HepG2 (cell line): Measurements from ENCODE around the gene NPAS2. TPM values are rescaled to one million over a fixed set of nuclear protein-coding genes. Genes with fewer than 3 reads are reported as not detected.

Experiments used
- ATAC-seq: fragments of 200-7000 bp; cut with Tn5 transposase; 3 replicates; pipeline ENCODE4 v1.9.1; 2020; ENCODE audit warnings: mild to moderate bottlenecking, moderate library complexity
- BruUV-seq: library from RNA; stranded (reverse); fragments of 400-500 nt; replicated peaks from 2 replicates; lab custom pipeline; 2021; lab: Mats Ljungman, UMichigan
- CTCF ChIA-PET: fragments of 300-600 bp; formaldehyde crosslinking; extraction: SDS; loops from one replicate; lab custom pipeline; 2021; ENCODE audit warnings: low total read pairs, inconsistent platforms, low intra/inter-chr PET ratio; lab: Yijun Ruan, JAX
- POLR2A ChIA-PET: fragments of 350-600 bp; sonication (Branson Sonifier 250); formaldehyde crosslinking; loops from one replicate; lab custom pipeline; 2020; ENCODE audit warnings: antibody characterized with exemption, inconsistent platforms; lab: Yijun Ruan, JAX
- DNase-seq: peaks from one replicate; pipeline ENCODE4 v3.0.0-alpha.2; 2015; ENCODE audit warnings: low spot score
- FAIRE-seq: peaks from 3 replicates; lab custom pipeline; 2011; peaks lifted over from hg19 to GRCh38; lab: Jason Lieb, UNC
- H2AFZ ChIP-seq: one replicate; pipeline ENCODE4 v1.6.1; 2011; ENCODE audit warnings: low read length, inconsistent platforms
- H3K27ac ChIP-seq: fragments of 300-600 bp; 3 replicates; pipeline ENCODE4 v1.8.0; 2011; ENCODE audit warnings: mixed run types, mild to moderate bottlenecking, mixed read lengths, low read length, inconsistent platforms; ENCODE audit not compliant: insufficient read depth; ENCODE audit errors: extremely low read length
- H3K27me3 ChIP-seq, 2 experiments: fragments of 200-600 bp in 1 of 2; 2 replicates in 1 of 2; 3 replicates in 1 of 2; pipeline versions ENCODE4 v1.6.0 to v1.8.0; 2011; ENCODE audit warnings: low read length in 2 of 2, mild to moderate bottlenecking in 2 of 2, moderate library complexity in 2 of 2, inconsistent platforms in 1 of 2; ENCODE audit not compliant: insufficient read depth in 2 of 2, control insufficient read depth in 1 of 2
- H3K36me3 ChIP-seq, 2 experiments: fragments of 200-600 bp in 1 of 2; replicated peaks in 1 of 2; 2 replicates in 1 of 2; 3 replicates in 1 of 2; pipeline versions ENCODE4 v1.5.1 to v1.8.0; 2011; ENCODE audit warnings: low read length in 2 of 2, inconsistent platforms in 1 of 2; ENCODE audit not compliant: insufficient read depth in 2 of 2, control insufficient read depth in 1 of 2
- H3K4me1 ChIP-seq: 2 replicates; pipeline ENCODE4 v1.5.1; 2012; ENCODE audit warnings: low read length, inconsistent platforms; ENCODE audit not compliant: insufficient read depth
- H3K4me2 ChIP-seq: 2 replicates; pipeline ENCODE4 v1.6.0; 2011; ENCODE audit warnings: low read depth, low read length, inconsistent platforms
- H3K4me3 ChIP-seq, 3 experiments: fragments of 200-600 bp in 1 of 3; sonication (generic), shearing (Covaris generic) in 1 of 3; replicated peaks in 1 of 3; 2 replicates each; pipeline ENCODE4 v1.5.1; 2011 to 2016; ENCODE audit warnings: low read length in 3 of 3, inconsistent platforms in 2 of 3, low read depth in 2 of 3, mild to moderate bottlenecking in 2 of 3, control low read depth in 1 of 3, mixed read lengths in 1 of 3; ENCODE audit not compliant: insufficient read depth in 1 of 3
- H3K79me2 ChIP-seq: one replicate; pipeline ENCODE4 v1.6.1; 2011; ENCODE audit warnings: low read length, inconsistent platforms; ENCODE audit not compliant: insufficient read depth
- H3K9ac ChIP-seq: 2 replicates; pipeline ENCODE4 v1.6.0; 2011; ENCODE audit warnings: mild to moderate bottlenecking, low read depth, low read length, inconsistent platforms; ENCODE audit not compliant: insufficient read depth
- H3K9me3 ChIP-seq: 2 replicates; pipeline ENCODE4 v1.5.1; 2012; ENCODE audit warnings: mild to moderate bottlenecking, low read length
- H4K20me1 ChIP-seq: 2 replicates; pipeline ENCODE4 v1.6.0; 2011; ENCODE audit warnings: inconsistent platforms, mild to moderate bottlenecking, low read length, moderate library complexity; ENCODE audit not compliant: insufficient read depth
- ATAD3A ChIP-seq: sonication (generic); formaldehyde crosslinking; IDR thresholded peaks from 2 replicates; pipeline ENCODE4 v1.4.0; 2020; ENCODE audit warnings: missing genetic modification reagents
- ATF6 ChIP-seq: sonication (generic); formaldehyde crosslinking; conservative IDR thresholded peaks from 2 replicates; pipeline ENCODE4 v1.4.0; 2020; ENCODE audit warnings: missing genetic modification reagents
- CBX2 ChIP-seq, 2 experiments: fragments of 200-600 bp in 1 of 2; sonication (generic); formaldehyde crosslinking in 1 of 2; IDR thresholded peaks; 2 replicates each; pipeline versions ENCODE4 v1.7.0 to v1.8.1; 2018 to 2022; ENCODE audit warnings: low read depth in 2 of 2, low read length in 1 of 2, mild to moderate bottlenecking in 1 of 2, missing genetic modification reagents in 1 of 2
- FLYWCH1 ChIP-seq: sonication (generic); formaldehyde crosslinking; IDR thresholded peaks from 2 replicates; pipeline ENCODE4 v1.8.1; 2023; ENCODE audit warnings: mild to moderate bottlenecking, missing genetic modification reagents
- SP2 ChIP-seq: sonication (generic); formaldehyde crosslinking; IDR thresholded peaks from 2 replicates; pipeline ENCODE4 v1.5.1; 2020; ENCODE audit warnings: mild to moderate bottlenecking, missing genetic modification reagents
- ZFAT ChIP-seq: sonication (generic); formaldehyde crosslinking; conservative IDR thresholded peaks from 2 replicates; pipeline ENCODE4 v1.8.1; 2023; ENCODE audit warnings: missing genetic modification reagents, inconsistent platforms
- ZNF251 ChIP-seq: sonication (generic); formaldehyde crosslinking; IDR thresholded peaks from 2 replicates; pipeline ENCODE4 v1.9.0; 2021; ENCODE audit warnings: mild to moderate bottlenecking, missing genetic modification reagents
- ZNF558 ChIP-seq: sonication (generic); formaldehyde crosslinking; IDR thresholded peaks from 2 replicates; pipeline ENCODE4 v1.9.0; 2022; ENCODE audit warnings: mild to moderate bottlenecking, missing genetic modification reagents, borderline replicate concordance
- ZNF782 ChIP-seq: sonication (generic); formaldehyde crosslinking; IDR thresholded peaks from 2 replicates; pipeline ENCODE4 v1.4.0; 2020; ENCODE audit warnings: missing genetic modification reagents, mild to moderate bottlenecking, borderline replicate concordance
- ZUFSP ChIP-seq: sonication (generic); formaldehyde crosslinking; IDR thresholded peaks from 2 replicates; pipeline ENCODE4 v1.9.0; 2021; ENCODE audit warnings: missing genetic modification reagents, mild to moderate bottlenecking, borderline replicate concordance
- WGBS: methylation state at CpG from one replicate; pipeline ENCODE4 v1.1.6; 2017; ENCODE audit warnings: low lambda C conversion rate; 5-methylcytosine and 5-hydroxymethylcytosine counted together
- in situ Hi-C: cut with HindIII; loops from 2 replicates; pipeline ENCODE4 v1.10.0; 2017; ENCODE audit warnings: low pct_unique_long_range_greater_than_20kb; ENCODE audit not compliant: extremely low pct_ligation_motif_present
- intact Hi-C: fragments of 100-400 bp; cut with micrococcal nuclease; formaldehyde crosslinking; loops from one replicate; pipeline ENCODE4 v1.10.0; 2022; ENCODE audit not compliant: unreplicated experiment
- polyA plus RNA-seq, 8 experiments: library from polyadenylated mRNA; depleted of rRNA in 3 of 8; stranded (reverse) in 7 of 8; unstranded in 1 of 8; fragments of >200 nt; fragmentation: Illumina TruSeq in 4 of 8; extraction: Trizol in 4 of 8; gene quantifications; 2 replicates each; pipeline versions ENCODE4 v1.2.1 to v1.2.3, GENCODE V29; 2011 to 2016; ENCODE audit warnings: low read depth in 4 of 8, missing spikeins in 1 of 8, mixed read lengths in 1 of 8; ENCODE audit not compliant: insufficient read depth in 1 of 8
- total RNA-seq, 5 experiments: library from RNA; depleted of rRNA; stranded (reverse); fragments of >200 nt; fragmentation: Illumina TruSeq; extraction: Trizol; gene quantifications; 2 replicates each; pipeline ENCODE4 v1.2.3, GENCODE V29; 2016; ENCODE audit warnings: low read depth in 1 of 5
- TF ChIP-seq, protein P1 (sequence below): sonication (generic); formaldehyde crosslinking; IDR thresholded peaks from 2 replicates; pipeline ENCODE4 v1.8.1; 2022; ENCODE audit warnings: mild to moderate bottlenecking, missing genetic modification reagents
- TF ChIP-seq, protein P2 (sequence below): sonication (generic); formaldehyde crosslinking; IDR thresholded peaks from 2 replicates; pipeline ENCODE4 v1.5.0; 2020; ENCODE audit warnings: missing genetic modification reagents

The NPAS2 gene
- total and polyA plus RNA-seq, 2 of the 13 experiments (the other 11 are each of a cell fraction or from before 2014, with no cell fraction given) = 14.8 to 37.5 TPM

DNA sequence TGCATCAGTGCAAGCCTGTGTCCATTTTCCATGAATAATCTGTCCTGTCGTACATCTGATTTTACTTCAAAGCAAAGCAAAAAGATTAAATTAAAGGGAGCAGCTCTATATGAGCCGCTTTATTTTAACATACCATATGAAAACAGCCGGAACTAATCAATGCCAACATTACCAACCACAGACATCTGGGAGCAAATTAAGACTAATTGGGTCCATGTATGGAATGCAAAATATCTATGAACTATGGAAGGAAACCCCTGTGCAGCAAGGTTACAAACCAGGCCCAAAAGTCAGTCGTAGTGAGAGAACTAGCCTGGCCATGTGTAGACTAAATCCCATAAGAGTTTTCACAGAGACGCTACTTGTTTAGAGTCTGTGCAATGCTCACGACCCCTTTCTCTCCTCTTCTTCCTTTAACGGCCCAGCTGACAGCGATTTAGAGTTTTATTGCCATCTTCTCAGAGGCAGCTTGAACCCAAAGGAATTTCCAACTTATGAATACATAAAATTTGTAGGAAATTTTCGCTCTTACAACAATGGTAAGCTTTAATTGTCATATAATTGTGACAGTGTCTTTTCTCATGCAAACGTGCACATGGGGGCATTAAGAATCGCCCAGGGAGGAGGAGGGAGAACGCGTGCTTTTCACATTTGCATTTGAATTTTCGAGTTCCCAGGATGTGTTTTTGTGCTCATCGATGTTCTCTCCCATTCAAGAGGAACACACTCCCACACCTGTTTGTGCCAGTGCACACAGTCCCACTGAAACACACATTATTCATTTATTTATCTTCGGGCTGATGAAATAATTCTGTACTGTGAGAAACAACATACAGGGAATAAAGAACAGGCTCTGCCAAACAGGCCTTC lies 129.2 kb downstream of the NPAS2 start (continued):
- TF ChIP-seq ZUFSP (CRISPR knock-in tag) = no peak
- TF ChIP-seq, protein P1, sequence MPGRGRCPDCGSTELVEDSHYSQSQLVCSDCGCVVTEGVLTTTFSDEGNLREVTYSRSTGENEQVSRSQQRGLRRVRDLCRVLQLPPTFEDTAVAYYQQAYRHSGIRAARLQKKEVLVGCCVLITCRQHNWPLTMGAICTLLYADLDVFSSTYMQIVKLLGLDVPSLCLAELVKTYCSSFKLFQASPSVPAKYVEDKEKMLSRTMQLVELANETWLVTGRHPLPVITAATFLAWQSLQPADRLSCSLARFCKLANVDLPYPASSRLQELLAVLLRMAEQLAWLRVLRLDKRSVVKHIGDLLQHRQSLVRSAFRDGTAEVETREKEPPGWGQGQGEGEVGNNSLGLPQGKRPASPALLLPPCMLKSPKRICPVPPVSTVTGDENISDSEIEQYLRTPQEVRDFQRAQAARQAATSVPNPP (CRISPR knock-in tag) = no peak
- TF ChIP-seq CBX2 (IDR thresholded peaks at IDR 0.05; ENCODE audit: low read depth, low read length) = no peak
- no peak for TF ChIP-seq CBX2 (CRISPR knock-in tag; IDR thresholded peaks at IDR 0.05; ENCODE audit: low read depth)
- TF ChIP-seq ZFAT (CRISPR knock-in tag) = no peak
- no peak for TF ChIP-seq FLYWCH1 (CRISPR knock-in tag)

DNA sequence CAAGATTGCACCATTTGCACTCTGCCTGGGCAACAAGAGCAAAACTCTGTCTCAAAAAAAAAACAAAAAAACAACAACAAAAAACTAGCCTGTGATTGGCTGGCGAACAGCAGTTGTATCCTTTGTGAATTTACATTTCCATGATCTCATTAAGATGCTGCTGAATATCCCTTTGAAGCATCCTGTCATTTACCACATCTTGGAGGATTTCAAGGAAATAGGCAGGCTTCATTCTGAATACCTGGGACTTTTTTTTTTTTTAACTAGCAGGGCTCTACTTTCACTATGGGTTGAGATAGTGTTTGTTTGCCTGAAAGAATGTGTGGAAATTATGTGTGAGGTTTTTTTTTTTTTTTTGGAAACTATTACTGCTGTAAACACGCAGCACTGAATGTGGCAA lies 132.6 kb downstream of the NPAS2 start:
- FAIRE-seq = no peak
- Histone ChIP-seq H3K36me3 (peaks cover 7 to 43% of the 10 kb centered on the region in 2 experiments), H3K9ac (no peak overlapping the region), H4K20me1 (no peaks in the 10 kb centered on the region), H3K79me2 (no peaks in the 10 kb centered on the region), H3K4me3 (no peak overlapping the region), H3K4me2 (no peak overlapping the region), H2AFZ (no peak overlapping the region), H3K27ac (no peak overlapping the region), H3K4me1 (no peaks in the 10 kb centered on the region), H3K27me3 (no peaks in the 10 kb centered on the region), H3K9me3 (no peaks in the 10 kb centered on the region)
- ATAC-seq = no peak
- TF ChIP-seq ATAD3A = no peak
- TF ChIP-seq SP2 (CRISPR knock-in tag) = no peak
- TF ChIP-seq ZNF782 (CRISPR knock-in tag) = no peak
- TF ChIP-seq ZNF251 (CRISPR knock-in tag) = no peak
- no peak for TF ChIP-seq ZNF558 (CRISPR knock-in tag)
- TF ChIP-seq, protein P2, sequence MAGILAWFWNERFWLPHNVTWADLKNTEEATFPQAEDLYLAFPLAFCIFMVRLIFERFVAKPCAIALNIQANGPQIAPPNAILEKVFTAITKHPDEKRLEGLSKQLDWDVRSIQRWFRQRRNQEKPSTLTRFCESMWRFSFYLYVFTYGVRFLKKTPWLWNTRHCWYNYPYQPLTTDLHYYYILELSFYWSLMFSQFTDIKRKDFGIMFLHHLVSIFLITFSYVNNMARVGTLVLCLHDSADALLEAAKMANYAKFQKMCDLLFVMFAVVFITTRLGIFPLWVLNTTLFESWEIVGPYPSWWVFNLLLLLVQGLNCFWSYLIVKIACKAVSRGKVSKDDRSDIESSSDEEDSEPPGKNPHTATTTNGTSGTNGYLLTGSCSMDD = no peak
- no peak for TF ChIP-seq ATF6 (CRISPR knock-in tag)
- WGBS = 97% methylated on average over 2 of the region's 2 CpGs
- in situ Hi-C loops (no loop called here), intact Hi-C loops (no loop called here)
- ChIA-PET CTCF (no interaction called here), POLR2A (no interaction called here)
- BruUV-seq = no TSS peak
- DNase-seq = no peak
